Ishikawa (cell line): ENCODE data around the gene IGFL2.

Experiments used
- CEBPB ChIP-seq: IDR thresholded peaks from 2 replicates; pipeline ENCODE4 v1.6.1; 2012
- CREB1 ChIP-seq: IDR thresholded peaks from 2 replicates; pipeline ENCODE4 v1.6.1; 2012; ENCODE audit warnings: low read depth
- EP300 ChIP-seq: IDR thresholded peaks from 2 replicates; pipeline ENCODE4 v1.6.1; 2012; ENCODE audit warnings: borderline replicate concordance

GRCh38 chr19:46137915-46138473 lies 10.0 kb upstream of the IGFL2 start:
- TF ChIP-seq CREB1 (no peak), CEBPB (no peak), EP300 (no peak)
